ENCODE data around the gene ADISSP.

The ADISSP gene

GRCh38 chr20:3759316-3759823 is 8.2 kb downstream of the ADISSP start:
- no peak overlapping the region for H3K4me3 ChIP-seq (ENCODE audit: low read depth, low read length)
- no peak for TF ChIP-seq CTCF (IDR thresholded peaks at IDR 0.05; ENCODE audit: insufficient read depth, low read depth, low read length, missing control alignments)
- no peak for DNase-seq (ENCODE audit: low read depth)

GRCh38 chr20:3758566-3758965 is 9.0 kb downstream of the ADISSP start:
- DNase-seq (ENCODE audit: low read depth), result no peak
- no peak for TF ChIP-seq CTCF (IDR thresholded peaks at IDR 0.05; ENCODE audit: insufficient read depth, low read depth, low read length, missing control alignments)
- H3K4me3 ChIP-seq (ENCODE audit: low read depth, low read length), result no peak overlapping the region

- DNase-seq (ENCODE audit: low read depth), result no peak
- no peak for TF ChIP-seq CTCF (IDR thresholded peaks at IDR 0.05; ENCODE audit: insufficient read depth, low read depth, low read length, missing control alignments)
- H3K4me3 ChIP-seq (ENCODE audit: low read depth, low read length), result no peak overlapping the region
Measured at GRCh38 chr20:3757268-3757667, 10.3 kb downstream of the ADISSP start.

GRCh38 chr20:3755814-3756480 is 11.6 kb downstream of the ADISSP start:
- DNase-seq (ENCODE audit: low read depth), result no peak
- H3K4me3 ChIP-seq (ENCODE audit: low read depth, low read length), result no peak overlapping the region
- no peak for TF ChIP-seq CTCF (IDR thresholded peaks at IDR 0.05; ENCODE audit: insufficient read depth, low read depth, low read length, missing control alignments)

- no peak overlapping the region for H3K4me3 ChIP-seq (ENCODE audit: low read depth, low read length)
- TF ChIP-seq CTCF (IDR thresholded peaks at IDR 0.05; ENCODE audit: insufficient read depth, low read depth, low read length, missing control alignments), result no peak
- no peak for DNase-seq (ENCODE audit: low read depth)
Measured at GRCh38 chr20:3755269-3755668, 12.3 kb downstream of the ADISSP start.

GRCh38 chr20:3754276-3754630 is 13.3 kb downstream of the ADISSP start:
- no peak overlapping the region for H3K4me3 ChIP-seq (ENCODE audit: low read depth, low read length)
- DNase-seq (ENCODE audit: low read depth), result no peak
- no peak for TF ChIP-seq CTCF (IDR thresholded peaks at IDR 0.05; ENCODE audit: insufficient read depth, low read depth, low read length, missing control alignments)
